ENCODE results near the gene RUFY1.
"Not testable (repeated sequence)": the region's sequence is repeated elsewhere in the genome, so short reads cannot be mapped to it uniquely, and the experiment has no call there.

The RUFY1 gene

GRCh38 chr5:179641745-179642144 is 91.4 kb downstream of the RUFY1 start:
- not testable (repeated sequence) for H3K36me3 Mint-ChIP-seq (ENCODE audit: low read depth); H3K27me3 Mint-ChIP-seq (ENCODE audit: low read depth); H3K4me1 Mint-ChIP-seq (ENCODE audit: low read depth); H3K27ac Mint-ChIP-seq; H3K4me3 Mint-ChIP-seq; H3K9me3 Mint-ChIP-seq

GRCh38 chr5:179642626-179643025 is 92.3 kb downstream of the RUFY1 start:
- not testable (repeated sequence) for H3K4me1 Mint-ChIP-seq (ENCODE audit: low read depth); H3K36me3 Mint-ChIP-seq (ENCODE audit: low read depth); H3K9me3 Mint-ChIP-seq; H3K27ac Mint-ChIP-seq; H3K4me3 Mint-ChIP-seq; H3K27me3 Mint-ChIP-seq (ENCODE audit: low read depth)

- not testable (repeated sequence) for H3K9me3 Mint-ChIP-seq; H3K4me1 Mint-ChIP-seq (ENCODE audit: low read depth); H3K4me3 Mint-ChIP-seq; H3K36me3 Mint-ChIP-seq (ENCODE audit: low read depth); H3K27me3 Mint-ChIP-seq (ENCODE audit: low read depth); H3K27ac Mint-ChIP-seq
Measured at GRCh38 chr5:179643141-179643920, 93.0 kb downstream of the RUFY1 start.

- not testable (repeated sequence) for H3K9me3 Mint-ChIP-seq; H3K27me3 Mint-ChIP-seq (ENCODE audit: low read depth); H3K36me3 Mint-ChIP-seq (ENCODE audit: low read depth); H3K27ac Mint-ChIP-seq; H3K4me3 Mint-ChIP-seq; H3K4me1 Mint-ChIP-seq (ENCODE audit: low read depth)
Measured at GRCh38 chr5:179644766-179645165, 94.4 kb downstream of the RUFY1 start.

- Mint-ChIP-seq H3K4me3 (no peak overlapping the region), H3K36me3 (ENCODE audit: low read depth) (no peaks in the 10 kb centered on the region), H3K27ac (no peak overlapping the region), H3K27me3 (ENCODE audit: low read depth) (peaks cover 3% of the 10 kb centered on the region), H3K9me3 (no peaks in the 10 kb centered on the region), H3K4me1 (ENCODE audit: low read depth) (no peaks in the 10 kb centered on the region)
Measured at GRCh38 chr5:179648410-179648809, 98.1 kb downstream of the RUFY1 start.

GRCh38 chr5:179649166-179649703 is 98.9 kb downstream of the RUFY1 start:
- H3K36me3 Mint-ChIP-seq (ENCODE audit: low read depth); H3K9me3 Mint-ChIP-seq; H3K4me3 Mint-ChIP-seq; H3K4me1 Mint-ChIP-seq (ENCODE audit: low read depth); H3K27ac Mint-ChIP-seq; H3K27me3 Mint-ChIP-seq (ENCODE audit: low read depth): not testable (repeated sequence)

- not testable (repeated sequence) for H3K36me3 Mint-ChIP-seq (ENCODE audit: low read depth); H3K27me3 Mint-ChIP-seq (ENCODE audit: low read depth); H3K27ac Mint-ChIP-seq; H3K9me3 Mint-ChIP-seq; H3K4me3 Mint-ChIP-seq; H3K4me1 Mint-ChIP-seq (ENCODE audit: low read depth)
Measured at GRCh38 chr5:179650245-179650644, 99.9 kb downstream of the RUFY1 start.

GRCh38 chr5:179653135-179653534 is 102.8 kb downstream of the RUFY1 start:
- not testable (repeated sequence) for H3K27ac Mint-ChIP-seq; H3K27me3 Mint-ChIP-seq (ENCODE audit: low read depth); H3K4me3 Mint-ChIP-seq; H3K4me1 Mint-ChIP-seq (ENCODE audit: low read depth); H3K36me3 Mint-ChIP-seq (ENCODE audit: low read depth); H3K9me3 Mint-ChIP-seq

- not testable (repeated sequence) for H3K27ac Mint-ChIP-seq; H3K36me3 Mint-ChIP-seq (ENCODE audit: low read depth); H3K4me3 Mint-ChIP-seq
Measured at GRCh38 chr5:179657302-179658178, 107.2 kb downstream of the RUFY1 start.

GRCh38 chr5:179658179-179658856 is 108.0 kb downstream of the RUFY1 start:
- H3K4me3 Mint-ChIP-seq: peak overlapping the region; percentile 77
- not testable (repeated sequence) for H3K9me3 Mint-ChIP-seq; H3K27me3 Mint-ChIP-seq (ENCODE audit: low read depth); H3K36me3 Mint-ChIP-seq (ENCODE audit: low read depth); H3K4me1 Mint-ChIP-seq (ENCODE audit: low read depth); H3K27ac Mint-ChIP-seq

More at GRCh38 chr5:179657302-179658178, 107.2 kb downstream of the RUFY1 start:
- not testable (repeated sequence) for H3K4me1 Mint-ChIP-seq (ENCODE audit: low read depth); H3K9me3 Mint-ChIP-seq; H3K27me3 Mint-ChIP-seq (ENCODE audit: low read depth)

Data from T-helper 1 cell treated with Interleukin-12 subunit alpha and Interleukin-12 subunit beta and Interleukin-4 antibody, amounts not matched to agents 30 μg/mL and 1 μg/mL, for 36 hours (primary cell).